Common myeloid progenitor, CD34-positive (primary cell): ENCODE data around the gene KCNK1.
A peak's percentile ranks its signal among the peaks of the same experiment; 100 is the strongest.
"Not testable (repeated sequence)": the region's sequence is repeated elsewhere in the genome, so short reads cannot be mapped to it uniquely, and the experiment has no call there.

Experiments
- CTCF ChIA-PET: fragments of 350-600 bp; sonication (Branson Sonifier 250); formaldehyde crosslinking; loops from one replicate; lab custom pipeline; 2021; ENCODE audit warnings: antibody characterized with exemption; lab: Charles Lee
- POLR2A ChIA-PET: fragments of 350-600 bp; sonication (Branson Sonifier 250); formaldehyde crosslinking; loops from one replicate; lab custom pipeline; 2021; ENCODE audit warnings: antibody characterized with exemption; lab: Charles Lee
- DNase-seq, 3 donors: peaks; one replicate each; pipeline versions ENCODE4 v3.0.0 to v3.0.0-alpha.2; 2013
- H3K27ac ChIP-seq, 2 experiments: 1 replicate in 1 of 2; 2 replicates in 1 of 2; pipeline ENCODE4 v1.7.0; 2013; ENCODE audit warnings: inconsistent platforms in 2 of 2, low read length in 2 of 2, mild to moderate bottlenecking in 2 of 2, low read depth in 1 of 2, moderate library complexity in 1 of 2; ENCODE audit not compliant: severe bottlenecking in 2 of 2, insufficient read depth in 1 of 2, poor library complexity in 1 of 2
- H3K27me3 ChIP-seq, 5 experiments: replicated peaks in 2 of 5; 1 replicate in 3 of 5; 2 replicates in 2 of 5; pipeline versions ENCODE4 v1.6.1 to v1.7.0; 2013; ENCODE audit warnings: low read length in 4 of 5, mild to moderate bottlenecking in 2 of 5, moderate library complexity in 2 of 5, inconsistent platforms in 1 of 5; ENCODE audit not compliant: insufficient read depth in 5 of 5, control insufficient read depth in 4 of 5
- H3K36me3 ChIP-seq, 4 experiments: 1 replicate in 2 of 4; 2 replicates in 2 of 4; pipeline versions ENCODE4 v1.6.1 to v1.7.0; 2013; ENCODE audit warnings: low read length in 3 of 4, control low read depth in 1 of 4, mild to moderate bottlenecking in 1 of 4; ENCODE audit not compliant: control insufficient read depth in 4 of 4, insufficient read depth in 4 of 4
- H3K4me1 ChIP-seq, 4 experiments: 1 replicate in 3 of 4; 2 replicates in 1 of 4; pipeline versions ENCODE4 v1.6.1 to v1.7.1; 2013; ENCODE audit warnings: low read length in 3 of 4, mild to moderate bottlenecking in 3 of 4, control low read depth in 1 of 4, inconsistent platforms in 1 of 4, moderate library complexity in 1 of 4; ENCODE audit not compliant: control insufficient read depth in 4 of 4, insufficient read depth in 4 of 4; ENCODE audit errors: control extremely low read depth in 1 of 4
- H3K4me3 ChIP-seq, 7 experiments: 1 replicate in 4 of 7; 2 replicates in 3 of 7; pipeline versions ENCODE4 v1.5.1 to v1.7.0; 2013; ENCODE audit warnings: mild to moderate bottlenecking in 7 of 7, low read length in 6 of 7, moderate library complexity in 6 of 7, inconsistent platforms in 2 of 7, low read depth in 2 of 7, control low read depth in 1 of 7; ENCODE audit not compliant: insufficient read depth in 4 of 7, control insufficient read depth in 1 of 7; ENCODE audit errors: extremely low read depth in 1 of 7
- H3K9me3 ChIP-seq, 5 experiments: 1 replicate in 4 of 5; 2 replicates in 1 of 5; pipeline versions ENCODE4 v1.6.1 to v1.7.1; 2013; ENCODE audit warnings: low read length in 4 of 5, mild to moderate bottlenecking in 2 of 5, inconsistent platforms in 1 of 5, low read depth in 1 of 5, moderate library complexity in 1 of 5; ENCODE audit not compliant: control insufficient read depth in 4 of 5, insufficient read depth in 2 of 5; ENCODE audit errors: control extremely low read depth in 1 of 5
- WGBS: methylation state at CpG from one replicate; pipeline ENCODE4 v1.1.5; 2013; ENCODE audit not compliant: insufficient coverage; 5-methylcytosine and 5-hydroxymethylcytosine counted together

KCNK1 gene

GRCh38 chr1:233614743-233615521 is 1.0 kb downstream of the KCNK1 start:
- no peaks in the 10 kb centered on the region for H3K36me3 ChIP-seq
- ChIA-PET POLR2A (no interaction called here), CTCF (no interaction called here)
- WGBS = 16% methylated on average over 25 of the region's 36 CpGs
- H3K27me3 ChIP-seq = peaks cover 5 to 78% (median 28%) of the 10 kb centered on the region in 5 experiments
- peaks cover 0 to 2% (median 0%) of the 10 kb centered on the region in 5 experiments for H3K9me3 ChIP-seq
- peak in 2 of 3 donors; percentile 39 to 51 for DNase-seq
- peak overlapping the region in 4 of 7 experiments; percentile 2 to 62 (median 37) for H3K4me3 ChIP-seq
- peaks cover 0 to 16% (median 10%) of the 10 kb centered on the region in 4 experiments for H3K4me1 ChIP-seq
- no peak overlapping the region for H3K27ac ChIP-seq

GRCh38 chr1:233615571-233615970 is 1.7 kb downstream of the KCNK1 start:
- ChIA-PET CTCF (no interaction called here), POLR2A (no interaction called here)
- Histone ChIP-seq H3K36me3 (no peaks in the 10 kb centered on the region), H3K27ac (no peak overlapping the region), H3K4me3 (no peak overlapping the region), H3K9me3 (peaks cover 0 to 2% (median 0%) of the 10 kb centered on the region in 5 experiments), H3K27me3 (peaks cover 6 to 76% (median 28%) of the 10 kb centered on the region in 5 experiments), H3K4me1 (peaks cover 0 to 16% (median 10%) of the 10 kb centered on the region in 4 experiments)
- WGBS = 53% methylated on average over 2 of the region's 3 CpGs
- no peak for DNase-seq

DNA sequence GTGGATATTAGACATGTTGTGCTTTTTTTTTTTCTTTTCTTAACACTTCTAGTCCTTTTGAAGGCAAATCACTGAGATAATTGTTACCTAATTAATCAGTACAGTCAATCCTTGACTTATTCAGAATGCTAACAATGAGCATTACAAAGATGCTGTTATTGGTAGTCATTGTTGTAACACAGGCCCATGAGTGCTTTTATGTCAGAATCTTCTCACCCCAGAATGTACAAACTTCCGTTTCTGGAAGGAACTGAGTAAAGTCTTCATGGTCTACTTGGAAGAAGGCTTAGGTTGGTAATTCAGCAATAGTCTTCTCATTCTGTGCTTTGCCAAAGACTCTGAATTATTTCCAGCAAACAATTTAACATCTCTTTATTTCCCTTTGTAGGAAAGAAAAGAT is 3.1 kb downstream of the KCNK1 start:
- DNase-seq = no peak
- WGBS = 60% methylated on average over 1 of the region's 1 CpG
- Histone ChIP-seq H3K9me3 (no peaks in the 10 kb centered on the region), H3K36me3 (no peaks in the 10 kb centered on the region), H3K4me3 (no peak overlapping the region), H3K4me1 (peaks cover 0 to 16% (median 10%) of the 10 kb centered on the region in 4 experiments), H3K27ac (no peak overlapping the region), H3K27me3 (peaks cover 12 to 62% (median 24%) of the 10 kb centered on the region in 5 experiments)
- POLR2A ChIA-PET = interaction anchor here (0.6 kb wide), 1 partner anchor 932 kb away, joined by 3 read pairs; no protein-coding TSS in a partner anchor
- CTCF ChIA-PET = no interaction called here

DNA sequence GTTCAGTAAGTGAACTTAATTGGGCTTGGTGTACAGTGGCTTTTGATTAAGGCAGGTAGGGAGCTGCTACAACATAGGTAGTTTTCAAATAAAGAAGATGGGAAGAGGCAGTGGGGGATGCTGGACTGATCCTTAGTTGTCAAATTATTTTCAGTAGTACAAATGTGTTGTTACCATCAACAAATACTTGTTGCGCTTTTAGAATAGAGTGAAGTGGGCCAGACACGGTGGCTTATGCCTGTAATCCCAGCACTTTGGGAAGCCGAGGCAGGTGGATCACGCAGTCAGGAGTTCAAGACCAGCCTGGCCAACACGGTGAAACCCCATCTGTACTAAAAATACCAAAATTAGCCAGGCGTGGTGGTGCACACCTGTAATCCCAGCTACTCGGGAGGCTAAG is 5.5 kb downstream of the KCNK1 start:
- WGBS = 96% methylated on average over 4 of the region's 7 CpGs
- H3K27me3 ChIP-seq = peaks cover 10 to 48% (median 13%) of the 10 kb centered on the region in 5 experiments
- DNase-seq, CTCF ChIA-PET, H3K4me1 ChIP-seq, POLR2A ChIA-PET, H3K4me3 ChIP-seq, H3K36me3 ChIP-seq, H3K9me3 ChIP-seq, H3K27ac ChIP-seq: not testable (repeated sequence)

- H3K4me1 ChIP-seq = peaks cover 0 to under 1% (median 0%) of the 10 kb centered on the region in 4 experiments
- CTCF ChIA-PET = no interaction called here
- WGBS = 100% methylated on average over 1 of the region's 2 CpGs
- no peaks in the 10 kb centered on the region for H3K9me3 ChIP-seq
- POLR2A ChIA-PET = no interaction called here
- no peaks in the 10 kb centered on the region for H3K36me3 ChIP-seq
- no peak overlapping the region for H3K27ac ChIP-seq
- no peak for DNase-seq
- H3K27me3 ChIP-seq = peaks cover 6 to 44% (median 12%) of the 10 kb centered on the region in 5 experiments
- no peak overlapping the region for H3K4me3 ChIP-seq
These were observed 6.2 kb downstream of the KCNK1 start for GRCh38 chr1:233620065-233620464.

DNA sequence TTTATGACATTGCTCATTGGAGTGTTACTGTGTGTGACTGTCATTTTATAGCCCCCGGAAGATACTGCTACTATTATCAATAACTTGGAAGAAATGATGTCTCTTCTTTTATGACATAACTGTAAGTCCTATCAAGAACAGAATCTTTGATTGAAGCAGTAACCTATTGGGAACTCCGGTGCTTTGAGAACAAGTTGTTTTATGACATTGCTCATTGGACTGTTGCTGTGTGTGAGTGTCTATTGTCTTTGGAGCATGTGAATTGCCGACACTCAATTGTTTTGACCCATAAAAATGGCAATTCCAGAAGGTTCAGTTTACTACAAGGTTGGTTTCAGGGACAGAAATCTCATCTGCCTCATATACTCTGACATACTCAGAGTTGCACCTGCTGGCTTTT is 8.0 kb downstream of the KCNK1 start:
- DNase-seq = no peak
- ChIA-PET CTCF (no interaction called here), POLR2A (no interaction called here)
- peaks cover 2 to 29% (median 7%) of the 10 kb centered on the region in 5 experiments for H3K27me3 ChIP-seq
- WGBS = 94% methylated on average over 2 of the region's 3 CpGs
- no peak overlapping the region for H3K27ac ChIP-seq
- no peak overlapping the region for H3K4me3 ChIP-seq
- H3K4me1 ChIP-seq = no peaks in the 10 kb centered on the region
- no peaks in the 10 kb centered on the region for H3K36me3 ChIP-seq
- no peaks in the 10 kb centered on the region for H3K9me3 ChIP-seq

GRCh38 chr1:233624289-233624688 is 10.4 kb downstream of the KCNK1 start:
- no peaks in the 10 kb centered on the region for H3K36me3 ChIP-seq
- 94% methylated on average over 3 of the region's 3 CpGs for WGBS
- peaks cover 0 to 16% (median 6%) of the 10 kb centered on the region in 5 experiments for H3K27me3 ChIP-seq
- no peaks in the 10 kb centered on the region for H3K9me3 ChIP-seq
- H3K4me1 ChIP-seq = no peaks in the 10 kb centered on the region
- no peak for DNase-seq
- H3K27ac ChIP-seq = no peak overlapping the region
- H3K4me3 ChIP-seq = no peak overlapping the region
- ChIA-PET POLR2A (no interaction called here), CTCF (no interaction called here)
